Measurements from ENCODE around the gene ISCU. TPM values are rescaled to one million over a fixed set of nuclear protein-coding genes. Genes with fewer than 3 reads are reported as not detected.
"Not testable (repeated sequence)": the region's sequence is repeated elsewhere in the genome, so short reads cannot be mapped to it uniquely, and the experiment has no call there.

ISCU gene
- total RNA-seq, 1 experiment from 2014 or later, result 71.6 TPM

GRCh38 chr12:108616941-108617858 is 54.8 kb downstream of the ISCU start:
- no peak for DNase-seq
- H3K4me1 Mint-ChIP-seq (ENCODE audit: low read depth, unreplicated experiment), result peaks cover 22% of the 10 kb centered on the region
- peaks cover 3% of the 10 kb centered on the region for H3K36me3 Mint-ChIP-seq (ENCODE audit: insufficient read depth, unreplicated experiment)
- peaks cover 12% of the 10 kb centered on the region for H3K27me3 Mint-ChIP-seq (ENCODE audit: unreplicated experiment)
- TF ChIP-seq CTCF (IDR thresholded peaks at IDR 0.05; ENCODE audit: unreplicated experiment), result no peak
- no peak overlapping the region for H3K4me3 Mint-ChIP-seq (ENCODE audit: low read depth, unreplicated experiment)
- CTCF ChIA-PET, result interaction anchor here (1.0 to 2.3 kb wide), 6 partner anchors 11 to 55 kb away, joined by 3 to 19 read pairs (median 4); partner anchors contain the start of gene ISCU
- no TSS peak for BruUV-seq (replicated peaks)
- H3K9me3 Mint-ChIP-seq (ENCODE audit: low read depth, unreplicated experiment), result no peaks in the 10 kb centered on the region
- intact Hi-C loops (cut with micrococcal nuclease; ENCODE audit: unreplicated experiment), result no loop called here
- no peak overlapping the region for H3K27ac Mint-ChIP-seq (ENCODE audit: unreplicated experiment)

GRCh38 chr12:108618079-108618952 is 55.9 kb downstream of the ISCU start:
- Mint-ChIP-seq H3K4me1 (ENCODE audit: low read depth, unreplicated experiment) (peaks cover 16% of the 10 kb centered on the region), H3K36me3 (ENCODE audit: insufficient read depth, unreplicated experiment) (peaks cover 3% of the 10 kb centered on the region), H3K9me3 (ENCODE audit: low read depth, unreplicated experiment) (no peaks in the 10 kb centered on the region), H3K27me3 (ENCODE audit: unreplicated experiment) (peaks cover 12% of the 10 kb centered on the region), H3K4me3 (ENCODE audit: low read depth, unreplicated experiment) (no peak overlapping the region), H3K27ac (ENCODE audit: unreplicated experiment) (no peak overlapping the region)
- CTCF ChIA-PET, result interaction anchor here (0.6 to 2.3 kb wide), 9 partner anchors 8 to 700 kb away, joined by 3 to 19 read pairs (median 3); partner anchors contain the start of gene ISCU
- TF ChIP-seq CTCF (IDR thresholded peaks at IDR 0.05; ENCODE audit: unreplicated experiment), result peak; percentile 95
- BruUV-seq (replicated peaks), result no TSS peak
- peak; percentile 90 for DNase-seq
- intact Hi-C loops (cut with micrococcal nuclease; ENCODE audit: unreplicated experiment), result loop anchor here (1.0 to 2.0 kb wide), 2 partner anchors 48 to 55 kb away; no protein-coding TSS in a partner anchor

- not testable (repeated sequence) for DNase-seq; H3K4me3 Mint-ChIP-seq (ENCODE audit: low read depth, unreplicated experiment); H3K9me3 Mint-ChIP-seq (ENCODE audit: low read depth, unreplicated experiment); BruUV-seq (replicated peaks); H3K36me3 Mint-ChIP-seq (ENCODE audit: insufficient read depth, unreplicated experiment); H3K27ac Mint-ChIP-seq (ENCODE audit: unreplicated experiment)
- intact Hi-C loops (cut with micrococcal nuclease; ENCODE audit: unreplicated experiment), result loop anchor here (1.0 to 2.0 kb wide), 2 partner anchors 48 to 56 kb away; no protein-coding TSS in a partner anchor
- CTCF ChIA-PET, result interaction anchor here (0.6 to 2.3 kb wide), 8 partner anchors 8 to 1346 kb away, joined by 3 to 19 read pairs (median 4); partner anchors contain the start of gene ISCU
- Mint-ChIP-seq H3K4me1 (ENCODE audit: low read depth, unreplicated experiment) (peaks cover 10% of the 10 kb centered on the region), H3K27me3 (ENCODE audit: unreplicated experiment) (peaks cover 12% of the 10 kb centered on the region)
These were observed 56.5 kb downstream of the ISCU start for GRCh38 chr12:108618953-108619274.

Other genes starting within 250 kb of the ISCU start
- not detected in 2 replicates for gene CMKLR1, start 223.3 kb upstream of the ISCU start, total RNA-seq (2022)
- gene FICD, start 47.3 kb upstream of the ISCU start, total RNA-seq (2022), result 14.3 and 15.4 TPM in 2 replicates
- gene SART3, start 1.4 kb upstream of the ISCU start, total RNA-seq (2022), result 91.7 and 98.7 TPM in 2 replicates
- gene TMEM119, start 35.5 kb downstream of the ISCU start, total RNA-seq (2022), result not detected in 2 replicates
- gene SELPLG, start 71.3 kb downstream of the ISCU start, total RNA-seq (2022), result 0.54 and 0.76 TPM in 2 replicates
- gene CORO1C, start 168.9 kb downstream of the ISCU start, total RNA-seq (2022), result 252 and 270 TPM in 2 replicates